Memory B cell (primary cell): ENCODE measurements around the gene HMX3.

Source experiments
- ATAC-seq: fragments of 150-1000 bp; cut with Tn5 transposase; 2 replicates; pipeline ENCODE4 v1.10.0; 2021; ENCODE audit warnings: low read depth, mild to moderate bottlenecking, moderate library complexity
- DNase-seq, 2 donors: peaks; one replicate each; pipeline ENCODE4 v3.0.0; 2022; ENCODE audit warnings: low spot score in 2 of 2
- H3K27ac Mint-ChIP-seq: one replicate; pipeline ENCODE4 v1.8.0; 2022; ENCODE audit warnings: mild to moderate bottlenecking, moderate library complexity, mixed read lengths
- H3K27me3 Mint-ChIP-seq: one replicate; pipeline ENCODE4 v1.8.0; 2022; ENCODE audit warnings: mixed read lengths
- H3K36me3 Mint-ChIP-seq: one replicate; pipeline ENCODE4 v1.8.0; 2022; ENCODE audit warnings: mild to moderate bottlenecking, mixed read lengths
- H3K4me1 Mint-ChIP-seq: one replicate; pipeline ENCODE4 v1.8.0; 2022; ENCODE audit warnings: mixed read lengths
- H3K4me3 Mint-ChIP-seq: one replicate; pipeline ENCODE4 v1.8.0; 2022; ENCODE audit warnings: mild to moderate bottlenecking, moderate library complexity, mixed read lengths
- H3K9me3 Mint-ChIP-seq: one replicate; pipeline ENCODE4 v1.8.0; 2022; ENCODE audit warnings: mixed read lengths

HMX3 gene

GRCh38 chr10:123148414-123149161 lies 12.8 kb downstream of the HMX3 start:
- Mint-ChIP-seq H3K36me3 (peaks cover 3% of the 10 kb centered on the region), H3K9me3 (no peaks in the 10 kb centered on the region), H3K27me3 (peaks cover 24% of the 10 kb centered on the region), H3K4me3 (peak overlapping the region; percentile 46), H3K27ac (peak overlapping the region; percentile 84), H3K4me1 (peaks cover 14% of the 10 kb centered on the region)
- DNase-seq (peak in 1 of 2 donors; percentile 39), ATAC-seq (no peak)

DNA sequence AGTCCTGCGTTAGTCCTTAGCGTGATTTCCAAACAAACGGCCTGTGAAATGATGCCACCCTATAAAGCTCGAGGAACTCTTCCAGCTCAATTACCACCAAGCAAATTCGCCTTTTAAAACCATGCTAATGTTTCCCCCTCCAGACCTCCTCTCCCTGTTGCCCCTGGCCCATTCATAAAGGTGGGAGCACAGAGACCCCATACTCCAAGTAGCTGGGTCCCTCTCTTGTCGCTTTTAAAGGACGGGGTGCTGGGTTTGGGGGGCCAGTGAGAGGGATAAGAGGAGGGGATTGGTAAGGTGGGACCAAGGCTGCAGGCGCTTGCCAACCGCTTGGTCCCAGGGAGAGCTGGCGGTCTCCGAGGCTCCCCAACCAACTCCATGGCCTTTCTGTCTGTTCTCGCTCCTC lies 13.4 kb downstream of the HMX3 start:
- Mint-ChIP-seq H3K27me3 (peaks cover 24% of the 10 kb centered on the region), H3K27ac (peak overlapping the region; percentile 84), H3K4me3 (peak overlapping the region; percentile 46), H3K36me3 (peaks cover 3% of the 10 kb centered on the region), H3K9me3 (no peaks in the 10 kb centered on the region), H3K4me1 (peaks cover 17% of the 10 kb centered on the region)
- ATAC-seq (no peak), DNase-seq (no peak)

DNA sequence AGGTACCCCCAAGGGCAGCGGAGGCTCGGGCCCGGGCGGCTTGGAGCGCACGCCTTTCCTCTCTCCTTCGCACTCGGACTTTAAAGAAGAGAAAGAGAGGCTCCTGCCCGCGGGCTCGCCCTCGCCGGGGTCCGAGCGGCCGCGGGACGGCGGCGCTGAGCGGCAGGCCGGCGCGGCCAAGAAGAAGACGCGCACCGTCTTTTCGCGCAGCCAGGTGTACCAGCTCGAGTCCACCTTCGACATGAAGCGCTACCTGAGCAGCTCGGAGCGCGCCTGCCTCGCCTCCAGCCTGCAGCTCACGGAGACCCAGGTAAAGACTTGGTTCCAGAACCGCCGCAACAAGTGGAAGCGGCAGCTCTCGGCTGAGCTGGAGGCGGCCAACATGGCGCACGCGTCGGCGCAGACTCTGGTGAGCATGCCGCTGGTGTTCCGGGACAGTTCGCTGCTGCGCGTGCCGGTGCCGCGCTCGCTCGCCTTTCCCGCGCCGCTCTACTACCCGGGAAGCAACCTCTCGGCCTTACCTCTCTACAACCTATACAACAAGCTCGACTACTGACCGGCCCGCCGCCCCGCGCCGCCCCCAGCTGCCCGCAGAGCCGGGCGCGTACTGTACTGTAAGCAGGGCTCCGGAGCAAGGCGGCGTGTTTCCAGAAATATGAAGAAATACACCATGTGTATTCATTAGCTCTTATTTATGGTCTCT lies 13.9 kb downstream of the HMX3 start:
- Mint-ChIP-seq H3K9me3 (no peaks in the 10 kb centered on the region), H3K36me3 (peaks cover 5% of the 10 kb centered on the region), H3K4me1 (peaks cover 17% of the 10 kb centered on the region), H3K27ac (peak overlapping the region; percentile 84), H3K4me3 (peak overlapping the region; percentile 75), H3K27me3 (peaks cover 22% of the 10 kb centered on the region)
- ATAC-seq (no peak), DNase-seq (peak in 1 of 2 donors; percentile 58)

DNA sequence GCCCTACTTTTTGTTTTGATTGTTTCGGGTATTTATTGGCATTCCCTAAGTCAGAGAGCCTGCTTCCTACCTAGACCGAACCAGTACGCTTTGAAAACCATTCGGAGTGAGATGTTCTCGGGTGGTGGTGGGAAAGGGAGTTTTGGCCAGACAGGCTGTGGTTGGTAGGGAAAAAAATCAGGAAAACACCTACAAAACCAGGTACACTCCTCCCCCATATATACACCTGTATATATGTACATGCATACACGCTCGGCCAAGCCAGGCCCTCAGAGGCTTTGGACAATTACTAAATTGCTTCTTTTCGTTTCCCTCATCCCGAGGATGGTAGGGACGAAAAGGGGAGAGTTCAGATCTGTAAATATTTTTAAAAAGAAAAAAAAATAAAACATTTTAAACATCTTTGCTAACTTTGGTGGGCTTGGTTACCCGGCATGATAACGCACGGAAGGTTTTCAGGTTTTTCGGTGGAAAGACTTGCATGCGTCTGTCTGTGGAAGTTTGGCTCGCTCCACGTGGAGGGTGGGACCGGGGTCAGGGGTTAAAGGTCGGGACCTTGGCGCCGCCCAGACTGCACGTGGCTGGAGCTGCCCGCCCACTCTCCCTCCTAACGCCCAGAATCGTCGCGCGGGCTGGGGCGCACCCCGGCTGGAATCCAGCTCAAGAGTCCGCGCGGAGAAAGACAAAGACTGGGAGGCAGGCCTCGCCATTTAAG lies 14.7 kb downstream of the HMX3 start:
- H3K4me1 Mint-ChIP-seq, result peaks cover 19% of the 10 kb centered on the region
- no peaks in the 10 kb centered on the region for H3K9me3 Mint-ChIP-seq
- H3K27me3 Mint-ChIP-seq, result peaks cover 17% of the 10 kb centered on the region
- no peak overlapping the region for H3K27ac Mint-ChIP-seq
- H3K36me3 Mint-ChIP-seq, result peaks cover 5% of the 10 kb centered on the region
- no peak for ATAC-seq
- H3K4me3 Mint-ChIP-seq, result peak overlapping the region; percentile 75
- no peak for DNase-seq

GRCh38 chr10:123150986-123151736 lies 15.4 kb downstream of the HMX3 start:
- H3K4me1 Mint-ChIP-seq, result peaks cover 20% of the 10 kb centered on the region

GRCh38 chr10:123151737-123152135 lies 16.0 kb downstream of the HMX3 start:
- H3K9me3 Mint-ChIP-seq, result no peaks in the 10 kb centered on the region
- H3K36me3 Mint-ChIP-seq, result peaks cover 9% of the 10 kb centered on the region
- peaks cover 13% of the 10 kb centered on the region for H3K27me3 Mint-ChIP-seq
- no peak overlapping the region for H3K4me3 Mint-ChIP-seq
- DNase-seq, result no peak
- ATAC-seq, result no peak
- no peak overlapping the region for H3K27ac Mint-ChIP-seq
- H3K4me1 Mint-ChIP-seq, result peaks cover 25% of the 10 kb centered on the region

More at GRCh38 chr10:123150986-123151736, 15.4 kb downstream of the HMX3 start:
- H3K27ac Mint-ChIP-seq, result no peak overlapping the region
- H3K27me3 Mint-ChIP-seq, result peaks cover 13% of the 10 kb centered on the region
- peak in 1 of 2 donors; percentile 51 for DNase-seq
- peaks cover 6% of the 10 kb centered on the region for H3K36me3 Mint-ChIP-seq
- H3K9me3 Mint-ChIP-seq, result no peaks in the 10 kb centered on the region
- peak overlapping the region; percentile 65 for H3K4me3 Mint-ChIP-seq
- ATAC-seq, result no peak

DNA sequence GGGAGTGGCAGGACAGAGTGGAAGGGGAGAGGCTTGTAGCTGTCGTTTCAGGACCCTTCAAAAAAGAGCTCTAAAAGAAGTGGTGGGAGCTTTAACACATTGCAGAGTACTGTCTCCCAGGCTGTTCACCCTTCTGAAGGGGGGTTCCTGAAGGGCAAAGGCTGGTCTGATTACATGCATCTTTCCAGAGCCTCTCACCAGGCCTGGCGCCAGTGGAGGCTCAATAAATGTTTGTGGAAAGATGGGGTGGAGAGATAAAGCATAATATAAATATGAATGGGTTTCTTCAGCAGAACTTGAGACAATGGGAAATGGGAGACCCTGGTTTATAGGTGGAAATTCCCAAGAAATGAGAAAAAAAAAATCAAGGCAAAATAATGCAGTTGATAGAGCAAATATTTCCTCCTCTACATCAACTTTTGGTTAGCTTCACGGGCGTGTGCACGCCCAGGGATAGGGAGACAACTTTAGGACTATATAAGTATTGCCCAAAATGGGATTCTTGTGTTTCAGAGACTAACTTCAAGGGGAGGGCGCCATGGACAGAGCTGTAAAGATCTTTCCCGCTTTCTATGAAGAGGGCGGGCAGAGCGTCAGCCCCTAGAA lies 17.8 kb downstream of the HMX3 start:
- peaks cover 24% of the 10 kb centered on the region for H3K36me3 Mint-ChIP-seq
- no peak for ATAC-seq
- H3K27ac Mint-ChIP-seq, result peak overlapping the region; percentile 96
- H3K4me3 Mint-ChIP-seq, result peak overlapping the region; percentile 100
- DNase-seq, result no peak
- peaks cover 37% of the 10 kb centered on the region for H3K4me1 Mint-ChIP-seq
- H3K27me3 Mint-ChIP-seq, result peaks cover 10% of the 10 kb centered on the region
- H3K9me3 Mint-ChIP-seq, result no peaks in the 10 kb centered on the region

- peak within 1 kb of the TSS; percentile 96 for H3K27ac Mint-ChIP-seq
- peaks cover 21% of the 10 kb centered on the region for H3K36me3 Mint-ChIP-seq
- H3K9me3 Mint-ChIP-seq, result no peaks in the 10 kb centered on the region
- DNase-seq (peak; percentile 79 to 91), ATAC-seq (peak; percentile 90)
- peaks cover 34% of the 10 kb centered on the region for H3K4me1 Mint-ChIP-seq
- peaks cover 6% of the 10 kb centered on the region for H3K27me3 Mint-ChIP-seq
- H3K4me3 Mint-ChIP-seq, result peak within 1 kb of the TSS; percentile 100
Measured at GRCh38 chr10:123154092-123154710, 18.4 kb downstream of the HMX3 start, which contains the start of gene BUB3. TSS of gene BUB3 (plus strand) at chr10:123154402. CDS start at chr10:123154918, 516 bp downstream.

DNA sequence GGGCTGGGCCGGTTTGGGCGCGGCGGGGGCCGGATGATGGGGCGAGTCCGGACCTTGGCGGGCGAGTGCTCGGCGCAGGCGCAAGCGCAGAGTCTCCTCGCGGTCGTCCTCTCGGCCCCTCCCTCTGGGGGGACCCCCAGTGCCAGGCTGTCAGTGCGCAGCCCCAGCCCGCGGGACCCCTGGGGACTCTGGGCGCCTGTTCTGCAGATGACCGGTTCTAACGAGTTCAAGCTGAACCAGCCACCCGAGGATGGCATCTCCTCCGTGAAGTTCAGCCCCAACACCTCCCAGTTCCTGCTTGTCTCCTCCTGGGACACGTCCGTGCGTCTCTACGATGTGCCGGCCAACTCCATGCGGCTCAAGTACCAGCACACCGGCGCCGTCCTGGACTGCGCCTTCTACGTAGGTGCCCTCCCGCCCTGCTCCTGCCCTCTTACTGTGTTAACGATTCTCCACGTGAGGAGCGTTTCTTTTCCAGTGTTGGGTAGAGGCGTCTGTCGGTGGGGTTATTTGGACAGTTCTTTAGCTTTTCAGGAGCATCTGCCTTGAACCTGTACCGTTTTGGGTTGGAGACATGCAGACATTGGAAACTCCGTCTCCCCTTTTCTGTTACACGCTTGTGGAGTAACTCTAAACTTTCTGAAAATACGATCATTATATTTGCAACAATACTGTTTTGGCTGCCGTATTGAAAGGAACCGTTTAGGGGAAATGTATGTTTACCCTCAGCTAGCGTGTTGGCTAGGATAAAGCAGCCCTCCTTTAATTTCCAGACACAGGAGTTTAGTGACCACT lies 19.1 kb downstream of the HMX3 start:
- Mint-ChIP-seq H3K4me1 (peaks cover 33% of the 10 kb centered on the region), H3K9me3 (no peaks in the 10 kb centered on the region)
- DNase-seq, result peak in 1 of 2 donors; percentile 52

GRCh38 chr10:123156078-123156477 lies 20.3 kb downstream of the HMX3 start:
- Mint-ChIP-seq H3K9me3 (no peaks in the 10 kb centered on the region), H3K36me3 (peaks cover 21% of the 10 kb centered on the region), H3K27ac (no peak overlapping the region), H3K4me3 (no peak overlapping the region), H3K4me1 (peaks cover 35% of the 10 kb centered on the region), H3K27me3 (peaks cover 2% of the 10 kb centered on the region)
- no peak for ATAC-seq
- no peak for DNase-seq

More for the DNA sequence above, 19.1 kb downstream of the HMX3 start:
- peaks cover 21% of the 10 kb centered on the region for H3K36me3 Mint-ChIP-seq
- H3K27me3 Mint-ChIP-seq, result peaks cover 5% of the 10 kb centered on the region
- H3K27ac Mint-ChIP-seq, result peak overlapping the region; percentile 96
- H3K4me3 Mint-ChIP-seq, result peak overlapping the region; percentile 100
- peak; percentile 29 for ATAC-seq

DNA sequence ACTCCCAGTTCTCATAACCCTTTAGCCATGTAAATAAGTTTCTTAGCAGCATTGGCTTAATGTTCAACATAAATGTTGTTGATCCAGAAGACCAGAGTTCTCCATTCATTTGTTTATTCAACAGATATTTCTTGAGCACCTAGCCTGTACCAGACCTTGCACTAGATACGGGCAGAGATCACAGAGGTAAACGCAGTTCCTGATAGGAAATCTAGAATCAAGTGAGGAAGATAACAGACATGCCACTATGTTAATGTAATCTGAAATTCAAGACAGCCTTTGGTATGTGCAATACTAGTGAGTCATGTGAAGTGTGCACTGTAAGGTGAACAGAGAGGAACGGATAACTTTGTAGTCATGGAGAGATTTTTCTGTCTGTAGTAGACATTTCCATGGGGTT lies 21.4 kb downstream of the HMX3 start:
- no peak for DNase-seq
- Mint-ChIP-seq H3K27me3 (peaks cover 2% of the 10 kb centered on the region), H3K36me3 (peaks cover 24% of the 10 kb centered on the region), H3K9me3 (no peaks in the 10 kb centered on the region), H3K4me3 (no peak overlapping the region), H3K27ac (no peak overlapping the region), H3K4me1 (peaks cover 35% of the 10 kb centered on the region)
- no peak for ATAC-seq

DNA sequence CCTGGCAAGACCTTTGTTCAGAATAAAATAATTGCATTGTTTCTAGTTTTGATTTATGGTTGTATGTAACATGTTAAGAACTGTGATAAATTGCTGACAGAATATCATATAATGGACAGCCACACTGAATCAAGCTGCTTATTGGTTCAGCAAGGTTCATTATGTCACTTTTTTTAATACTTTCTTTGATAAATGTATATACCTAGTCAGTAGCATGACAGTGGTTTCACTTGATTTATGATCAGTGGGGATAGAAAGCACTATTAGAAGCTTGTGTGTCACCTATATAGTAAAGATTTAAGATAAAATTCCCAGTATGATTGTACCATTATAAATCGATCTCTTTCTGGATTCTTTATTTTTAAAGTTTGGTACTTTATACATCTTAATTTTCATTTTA lies 22.9 kb downstream of the HMX3 start:
- DNase-seq (no peak), ATAC-seq (no peak)
- peaks cover 31% of the 10 kb centered on the region for H3K36me3 Mint-ChIP-seq
- H3K27me3 Mint-ChIP-seq, result no peaks in the 10 kb centered on the region
- H3K4me3 Mint-ChIP-seq, result no peak overlapping the region
- H3K9me3 Mint-ChIP-seq, result no peaks in the 10 kb centered on the region
- H3K27ac Mint-ChIP-seq, result no peak overlapping the region
- H3K4me1 Mint-ChIP-seq, result peaks cover 31% of the 10 kb centered on the region
